ENCODE data around the gene HOXD13. TPM values are rescaled to one million over a fixed set of nuclear protein-coding genes. Genes with fewer than 3 reads are reported as not detected.

The HOXD13 gene
- total RNA-seq, 2 experiments from 2014 or later = not detected

DNA sequence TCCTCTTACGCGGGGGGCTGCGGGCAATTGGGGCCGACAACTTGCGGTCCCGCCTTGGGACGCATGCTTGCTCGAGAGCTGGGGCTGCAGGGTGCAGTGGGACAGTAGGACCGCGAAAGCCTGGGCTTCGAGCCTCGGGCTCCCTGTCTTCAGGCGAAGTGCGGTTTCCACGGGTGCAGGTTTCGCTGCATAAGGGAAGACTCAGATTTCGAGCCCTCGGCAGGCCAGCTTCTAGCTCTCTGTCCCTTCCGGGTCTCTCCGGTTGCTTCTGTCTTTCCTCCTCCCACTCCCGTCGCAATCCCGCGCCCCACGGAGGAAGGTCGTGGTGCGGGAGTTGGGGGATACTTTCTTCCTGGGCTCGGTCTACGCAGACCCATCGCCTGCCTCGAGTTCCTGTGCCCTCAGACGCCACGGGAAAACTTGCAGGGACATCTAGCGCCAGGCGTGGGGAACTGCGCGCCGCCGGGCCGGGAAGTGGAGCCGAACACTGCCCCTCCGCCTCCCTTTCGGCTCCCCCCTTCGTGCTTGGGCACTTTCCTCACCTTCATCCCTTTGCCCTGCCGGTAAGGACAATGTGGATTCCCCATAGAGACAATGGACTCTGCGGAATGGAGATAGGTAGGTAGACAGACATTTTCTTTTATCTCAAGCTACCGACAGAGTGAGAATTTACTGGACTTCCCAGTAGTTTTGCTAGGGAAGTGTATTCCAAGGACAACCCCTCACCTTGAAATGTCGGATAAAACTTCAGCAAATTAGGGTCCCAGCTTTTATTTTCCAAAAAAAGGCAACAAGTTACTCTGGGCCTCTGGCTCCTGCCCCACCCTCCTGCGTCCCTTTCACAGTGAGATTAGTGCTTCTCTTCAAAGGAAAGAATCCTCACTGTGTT, 4.2 kb upstream of the HOXD13 start:
- Mint-ChIP-seq H3K27ac (peak overlapping the region; percentile 47), H3K4me3 (peak overlapping the region; percentile 72), H3K36me3 (ENCODE audit: low read depth) (peaks cover 30% of the 10 kb centered on the region), H3K27me3 (peaks cover 93% of the 10 kb centered on the region), H3K4me1 (ENCODE audit: low read depth) (peaks cover 36% of the 10 kb centered on the region), H3K9me3 (peaks cover 10% of the 10 kb centered on the region)
- H3K4me3 ChIP-seq (ENCODE audit: low read length) = no peak overlapping the region
- POLR2A ChIA-PET = interaction anchor here (1.5 kb wide), 1 partner anchor 9 kb away, joined by 4 read pairs; no protein-coding TSS in a partner anchor
- H3K27ac ChIP-seq (ENCODE audit: low read depth in 1 of 2, low read length in 2 of 2) = no peak overlapping the region
- DNase-seq = peak in 5 of 14 experiments; percentile 23 to 56 (median 34)
- peaks cover 31% of the 10 kb centered on the region for H3K4me1 ChIP-seq (ENCODE audit: insufficient read depth, low read length)
- peaks cover 90 to 93% of the 10 kb centered on the region in 2 experiments for H3K27me3 ChIP-seq (ENCODE audit: control insufficient read depth in 1 of 2, insufficient read depth in 2 of 2, low read length in 2 of 2)
- H3K36me3 ChIP-seq (ENCODE audit: insufficient read depth, low read length) = no peaks in the 10 kb centered on the region
- TF ChIP-seq CTCF (IDR thresholded peaks at IDR 0.05) = peak; percentile 24
- H3K9me3 ChIP-seq (ENCODE audit: control insufficient read depth in 1 of 2, insufficient read depth in 1 of 2, low read length in 2 of 2) = peaks cover 24 to 67% of the 10 kb centered on the region in 2 experiments
- intact Hi-C loops (cut with DNase I, micrococcal nuclease) = loop anchor here in 1 of 2 experiments (5.0 to 10.0 kb wide), 2 partner anchors 44 to 1753 kb away; partner anchors contain the start of gene SP9
- CTCF ChIA-PET = no interaction called here
- ATAC-seq (ENCODE audit: poor library complexity) = no peak

GRCh38 chr2:176088937-176089842, 3.3 kb upstream of the HOXD13 start:
- Mint-ChIP-seq H3K9me3 (peaks cover 7% of the 10 kb centered on the region), H3K36me3 (ENCODE audit: low read depth) (peaks cover 22% of the 10 kb centered on the region), H3K4me1 (ENCODE audit: low read depth) (peaks cover 37% of the 10 kb centered on the region), H3K27ac (no peak overlapping the region), H3K27me3 (peaks cover 93% of the 10 kb centered on the region), H3K4me3 (no peak overlapping the region)
- CTCF ChIA-PET = no interaction called here
- H3K27ac ChIP-seq (ENCODE audit: low read depth in 1 of 2, low read length in 2 of 2) = no peak overlapping the region
- no peak for TF ChIP-seq CTCF (IDR thresholded peaks at IDR 0.05)
- DNase-seq (no peak), ATAC-seq (ENCODE audit: poor library complexity) (no peak)
- H3K4me3 ChIP-seq (ENCODE audit: low read length) = no peak overlapping the region
- H3K36me3 ChIP-seq (ENCODE audit: insufficient read depth, low read length) = no peaks in the 10 kb centered on the region
- H3K9me3 ChIP-seq (ENCODE audit: control insufficient read depth in 1 of 2, insufficient read depth in 1 of 2, low read length in 2 of 2) = peaks cover 15 to 61% of the 10 kb centered on the region in 2 experiments
- H3K27me3 ChIP-seq (ENCODE audit: control insufficient read depth in 1 of 2, insufficient read depth in 2 of 2, low read length in 2 of 2) = peaks cover 89 to 93% of the 10 kb centered on the region in 2 experiments
- intact Hi-C loops (cut with DNase I, micrococcal nuclease) = loop anchor here in 1 of 2 experiments (5.0 to 10.0 kb wide), 2 partner anchors 43 to 1754 kb away; partner anchors contain the start of gene SP9
- POLR2A ChIA-PET = interaction anchor here (1.5 kb wide), 1 partner anchor 9 kb away, joined by 4 read pairs; no protein-coding TSS in a partner anchor
- peaks cover 32% of the 10 kb centered on the region for H3K4me1 ChIP-seq (ENCODE audit: insufficient read depth, low read length)

DNA sequence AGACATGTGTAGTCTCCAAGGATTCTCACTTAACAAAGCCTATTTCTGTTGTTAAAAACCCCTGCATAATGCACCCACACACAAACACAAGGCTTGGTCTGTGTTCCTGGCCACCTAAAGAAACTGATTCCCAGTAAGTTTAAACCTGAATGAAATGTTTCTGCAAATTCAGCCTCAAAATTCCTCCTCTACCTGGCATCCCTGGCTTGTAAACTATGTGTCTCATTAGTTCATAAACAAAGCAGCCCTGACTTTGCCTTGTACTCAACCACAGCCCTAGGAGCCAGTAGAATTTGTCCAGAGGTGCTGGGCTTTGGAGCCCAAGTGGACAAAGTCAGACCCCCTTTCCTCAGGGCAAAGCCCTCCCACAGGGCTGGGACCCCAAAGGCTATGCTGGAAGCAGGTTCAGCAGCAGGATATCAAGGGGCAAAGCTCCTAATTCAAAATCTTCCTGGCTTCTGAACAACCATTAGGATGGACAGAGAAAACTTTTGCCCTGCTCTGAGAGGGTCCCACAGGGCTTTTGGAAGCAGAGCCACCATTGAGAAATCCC, 2.6 kb upstream of the HOXD13 start:
- Histone ChIP-seq H3K27ac (ENCODE audit: low read depth in 1 of 2, low read length in 2 of 2) (no peak overlapping the region), H3K9me3 (ENCODE audit: control insufficient read depth in 1 of 2, insufficient read depth in 1 of 2, low read length in 2 of 2) (peaks cover 9 to 54% of the 10 kb centered on the region in 2 experiments), H3K36me3 (ENCODE audit: insufficient read depth, low read length) (no peaks in the 10 kb centered on the region), H3K4me3 (ENCODE audit: low read length) (no peak overlapping the region), H3K4me1 (ENCODE audit: insufficient read depth, low read length) (peaks cover 32% of the 10 kb centered on the region), H3K27me3 (ENCODE audit: control insufficient read depth in 1 of 2, insufficient read depth in 2 of 2, low read length in 2 of 2) (peaks cover 89 to 93% of the 10 kb centered on the region in 2 experiments)
- DNase-seq (no peak), ATAC-seq (ENCODE audit: poor library complexity) (no peak)
- H3K4me3 Mint-ChIP-seq = no peak overlapping the region
- CTCF ChIA-PET = no interaction called here
- peaks cover 16% of the 10 kb centered on the region for H3K36me3 Mint-ChIP-seq (ENCODE audit: low read depth)
- TF ChIP-seq CTCF (IDR thresholded peaks at IDR 0.05) = no peak
- no peak overlapping the region for H3K27ac Mint-ChIP-seq
- peaks cover 93% of the 10 kb centered on the region for H3K27me3 Mint-ChIP-seq
- peaks cover 37% of the 10 kb centered on the region for H3K4me1 Mint-ChIP-seq (ENCODE audit: low read depth)
- peaks cover 7% of the 10 kb centered on the region for H3K9me3 Mint-ChIP-seq
- POLR2A ChIA-PET = no interaction called here
- intact Hi-C loops (cut with DNase I, micrococcal nuclease) = loop anchor here (5.0 to 10.0 kb wide), 4 partner anchors 42 to 1755 kb away; partner anchors contain the start of gene SP9 (in 1 of the 2)

All from CD4-positive, alpha-beta T cell (primary cell).